ENCODE data around the gene PEX1.

PEX1 gene

DNA sequence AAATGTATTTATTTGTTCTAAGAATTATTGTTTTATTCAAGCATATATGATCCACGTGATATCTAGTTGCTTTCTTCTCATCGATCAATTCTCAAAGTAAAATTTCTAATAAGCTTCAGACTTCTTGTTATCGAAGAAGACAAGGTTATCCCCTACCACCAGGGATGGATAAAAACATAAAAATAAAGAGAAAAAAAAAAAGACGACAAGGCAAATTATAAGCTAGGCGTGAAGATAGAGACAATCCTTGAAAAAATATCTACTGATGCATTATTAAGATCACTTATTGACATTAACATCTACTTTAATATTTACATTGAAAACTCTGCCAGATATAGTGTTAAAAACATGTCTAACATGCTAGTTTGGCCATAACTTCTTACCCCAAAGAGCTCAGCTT, 19.4 kb downstream of the PEX1 start:
- no peak for ATAC-seq (ENCODE audit: insufficient read depth, low read depth)
- H4K20me1 ChIP-seq (ENCODE audit: insufficient read depth, low read length), result no peaks in the 10 kb centered on the region
- no peak for DNase-seq
- no peaks in the 10 kb centered on the region for H3K4me1 ChIP-seq (ENCODE audit: insufficient read depth, low read length)
- H3K79me2 ChIP-seq (ENCODE audit: insufficient read depth, low read length), result no peaks in the 10 kb centered on the region
- no peak for TF ChIP-seq EZH2 (IDR thresholded peaks at IDR 0.05; ENCODE audit: borderline replicate concordance, low read depth, low read length, severe bottlenecking)
- TF ChIP-seq, protein P1, sequence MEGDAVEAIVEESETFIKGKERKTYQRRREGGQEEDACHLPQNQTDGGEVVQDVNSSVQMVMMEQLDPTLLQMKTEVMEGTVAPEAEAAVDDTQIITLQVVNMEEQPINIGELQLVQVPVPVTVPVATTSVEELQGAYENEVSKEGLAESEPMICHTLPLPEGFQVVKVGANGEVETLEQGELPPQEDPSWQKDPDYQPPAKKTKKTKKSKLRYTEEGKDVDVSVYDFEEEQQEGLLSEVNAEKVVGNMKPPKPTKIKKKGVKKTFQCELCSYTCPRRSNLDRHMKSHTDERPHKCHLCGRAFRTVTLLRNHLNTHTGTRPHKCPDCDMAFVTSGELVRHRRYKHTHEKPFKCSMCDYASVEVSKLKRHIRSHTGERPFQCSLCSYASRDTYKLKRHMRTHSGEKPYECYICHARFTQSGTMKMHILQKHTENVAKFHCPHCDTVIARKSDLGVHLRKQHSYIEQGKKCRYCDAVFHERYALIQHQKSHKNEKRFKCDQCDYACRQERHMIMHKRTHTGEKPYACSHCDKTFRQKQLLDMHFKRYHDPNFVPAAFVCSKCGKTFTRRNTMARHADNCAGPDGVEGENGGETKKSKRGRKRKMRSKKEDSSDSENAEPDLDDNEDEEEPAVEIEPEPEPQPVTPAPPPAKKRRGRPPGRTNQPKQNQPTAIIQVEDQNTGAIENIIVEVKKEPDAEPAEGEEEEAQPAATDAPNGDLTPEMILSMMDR (IDR thresholded peaks at IDR 0.05; ENCODE audit: borderline replicate concordance, extremely low read depth, low read length, poor library complexity, severe bottlenecking), result no peak
- no peaks in the 10 kb centered on the region for H3K27me3 ChIP-seq (ENCODE audit: insufficient read depth, low read length, poor library complexity)
- peaks cover 22% of the 10 kb centered on the region for H3K36me3 ChIP-seq (ENCODE audit: insufficient read depth, low read length)
- H3K9ac ChIP-seq (ENCODE audit: low read depth, low read length), result no peak overlapping the region
- H3K4me3 ChIP-seq (ENCODE audit: low read depth in 1 of 2, low read length in 2 of 2), result no peak overlapping the region
- no peak overlapping the region for H3K27ac ChIP-seq (ENCODE audit: low read length)
- no peaks in the 10 kb centered on the region for H3K9me3 ChIP-seq (ENCODE audit: insufficient read depth, low read length, severe bottlenecking)
- no peak overlapping the region for H3K4me2 ChIP-seq (ENCODE audit: insufficient read depth, low read length)
- H2AFZ ChIP-seq (ENCODE audit: low read depth, low read length), result no peak overlapping the region

GRCh38 chr7:92506363-92506762, 22.0 kb downstream of the PEX1 start:
- DNase-seq (no peak), ATAC-seq (ENCODE audit: insufficient read depth, low read depth) (no peak)
- Histone ChIP-seq H4K20me1 (ENCODE audit: insufficient read depth, low read length) (no peaks in the 10 kb centered on the region), H3K4me1 (ENCODE audit: insufficient read depth, low read length) (no peaks in the 10 kb centered on the region), H3K9me3 (ENCODE audit: insufficient read depth, low read length, severe bottlenecking) (no peaks in the 10 kb centered on the region), H2AFZ (ENCODE audit: low read depth, low read length) (no peak overlapping the region), H3K36me3 (ENCODE audit: insufficient read depth, low read length) (peaks cover 27% of the 10 kb centered on the region), H3K4me2 (ENCODE audit: insufficient read depth, low read length) (no peak overlapping the region), H3K27me3 (ENCODE audit: insufficient read depth, low read length, poor library complexity) (no peaks in the 10 kb centered on the region), H3K79me2 (ENCODE audit: insufficient read depth, low read length) (no peaks in the 10 kb centered on the region), H3K4me3 (ENCODE audit: low read depth in 1 of 2, low read length in 2 of 2) (no peak overlapping the region), H3K9ac (ENCODE audit: low read depth, low read length) (no peak overlapping the region), H3K27ac (ENCODE audit: low read length) (no peak overlapping the region)
- no peak for TF ChIP-seq EZH2 (IDR thresholded peaks at IDR 0.05; ENCODE audit: borderline replicate concordance, low read depth, low read length, severe bottlenecking)
- TF ChIP-seq, protein P1 (IDR thresholded peaks at IDR 0.05; ENCODE audit: borderline replicate concordance, extremely low read depth, low read length, poor library complexity, severe bottlenecking), result no peak

GRCh38 chr7:92504563-92504962, 23.8 kb downstream of the PEX1 start:
- Histone ChIP-seq H3K27ac (ENCODE audit: low read length) (no peak overlapping the region), H3K27me3 (ENCODE audit: insufficient read depth, low read length, poor library complexity) (no peaks in the 10 kb centered on the region), H3K9ac (ENCODE audit: low read depth, low read length) (no peak overlapping the region), H3K79me2 (ENCODE audit: insufficient read depth, low read length) (no peaks in the 10 kb centered on the region), H2AFZ (ENCODE audit: low read depth, low read length) (no peak overlapping the region), H3K4me3 (ENCODE audit: low read depth in 1 of 2, low read length in 2 of 2) (no peak overlapping the region), H3K4me2 (ENCODE audit: insufficient read depth, low read length) (no peak overlapping the region), H3K4me1 (ENCODE audit: insufficient read depth, low read length) (no peaks in the 10 kb centered on the region), H3K36me3 (ENCODE audit: insufficient read depth, low read length) (peaks cover 41% of the 10 kb centered on the region), H3K9me3 (ENCODE audit: insufficient read depth, low read length, severe bottlenecking) (no peaks in the 10 kb centered on the region), H4K20me1 (ENCODE audit: insufficient read depth, low read length) (no peaks in the 10 kb centered on the region)
- DNase-seq, result no peak
- ATAC-seq (ENCODE audit: insufficient read depth, low read depth), result no peak
- TF ChIP-seq EZH2 (IDR thresholded peaks at IDR 0.05; ENCODE audit: borderline replicate concordance, low read depth, low read length, severe bottlenecking), result no peak
- TF ChIP-seq, protein P1 (IDR thresholded peaks at IDR 0.05; ENCODE audit: borderline replicate concordance, extremely low read depth, low read length, poor library complexity, severe bottlenecking), result no peak

DNA sequence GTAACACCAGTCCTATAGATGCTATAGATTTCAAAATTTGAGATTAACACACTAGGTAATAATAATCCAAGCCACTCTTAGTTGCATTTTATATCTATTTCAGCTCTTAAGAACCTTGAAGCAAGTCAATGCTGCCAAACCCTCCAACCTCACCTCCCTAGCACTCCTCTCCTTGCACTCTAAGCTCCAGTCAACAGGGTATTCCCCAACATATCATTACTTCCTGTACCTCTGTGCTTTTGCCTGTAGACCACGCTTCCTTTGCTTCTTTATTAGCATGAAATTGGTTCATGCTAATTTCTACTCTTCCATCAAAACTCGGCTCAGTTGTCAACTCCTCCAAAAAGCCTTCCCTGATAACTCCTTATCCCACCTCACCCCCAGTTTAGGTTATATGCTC, 24.6 kb downstream of the PEX1 start:
- H3K36me3 ChIP-seq (ENCODE audit: insufficient read depth, low read length), result peaks cover 46% of the 10 kb centered on the region

More for the DNA sequence above, 24.6 kb downstream of the PEX1 start:
- Histone ChIP-seq H3K27me3 (ENCODE audit: insufficient read depth, low read length, poor library complexity) (no peaks in the 10 kb centered on the region), H3K4me3 (ENCODE audit: low read depth in 1 of 2, low read length in 2 of 2) (no peak overlapping the region), H3K79me2 (ENCODE audit: insufficient read depth, low read length) (no peaks in the 10 kb centered on the region), H3K4me2 (ENCODE audit: insufficient read depth, low read length) (no peak overlapping the region), H3K27ac (ENCODE audit: low read length) (no peak overlapping the region), H4K20me1 (ENCODE audit: insufficient read depth, low read length) (no peaks in the 10 kb centered on the region), H3K4me1 (ENCODE audit: insufficient read depth, low read length) (no peaks in the 10 kb centered on the region), H3K9me3 (ENCODE audit: insufficient read depth, low read length, severe bottlenecking) (no peaks in the 10 kb centered on the region), H2AFZ (ENCODE audit: low read depth, low read length) (no peak overlapping the region), H3K9ac (ENCODE audit: low read depth, low read length) (no peak overlapping the region)
- ATAC-seq (ENCODE audit: insufficient read depth, low read depth), result no peak
- no peak for TF ChIP-seq EZH2 (IDR thresholded peaks at IDR 0.05; ENCODE audit: borderline replicate concordance, low read depth, low read length, severe bottlenecking)
- TF ChIP-seq, protein P1 (IDR thresholded peaks at IDR 0.05; ENCODE audit: borderline replicate concordance, extremely low read depth, low read length, poor library complexity, severe bottlenecking), result no peak
- no peak for DNase-seq

All from DND-41 (cell line).